LHCN-M2 (cell line): ENCODE data around the gene HSF5. TPM values are rescaled to one million over a fixed set of nuclear protein-coding genes. Genes with fewer than 3 reads are reported as not detected.
"Not testable (repeated sequence)": the region's sequence is repeated elsewhere in the genome, so short reads cannot be mapped to it uniquely, and the experiment has no call there.

Experiments used
- DNase-seq: peaks from one replicate; pipeline ENCODE4 v3.0.0-alpha.2; 2012; ENCODE audit warnings: low read depth
- total RNA-seq: library from RNA; depleted of rRNA; stranded (reverse); fragments of >200 nt; gene quantifications from 2 replicates; pipeline ENCODE4 v1.2.3, GENCODE V29; 2014

Gene HSF5
- total RNA-seq, 1 experiment from 2014 or later = not detected

DNA sequence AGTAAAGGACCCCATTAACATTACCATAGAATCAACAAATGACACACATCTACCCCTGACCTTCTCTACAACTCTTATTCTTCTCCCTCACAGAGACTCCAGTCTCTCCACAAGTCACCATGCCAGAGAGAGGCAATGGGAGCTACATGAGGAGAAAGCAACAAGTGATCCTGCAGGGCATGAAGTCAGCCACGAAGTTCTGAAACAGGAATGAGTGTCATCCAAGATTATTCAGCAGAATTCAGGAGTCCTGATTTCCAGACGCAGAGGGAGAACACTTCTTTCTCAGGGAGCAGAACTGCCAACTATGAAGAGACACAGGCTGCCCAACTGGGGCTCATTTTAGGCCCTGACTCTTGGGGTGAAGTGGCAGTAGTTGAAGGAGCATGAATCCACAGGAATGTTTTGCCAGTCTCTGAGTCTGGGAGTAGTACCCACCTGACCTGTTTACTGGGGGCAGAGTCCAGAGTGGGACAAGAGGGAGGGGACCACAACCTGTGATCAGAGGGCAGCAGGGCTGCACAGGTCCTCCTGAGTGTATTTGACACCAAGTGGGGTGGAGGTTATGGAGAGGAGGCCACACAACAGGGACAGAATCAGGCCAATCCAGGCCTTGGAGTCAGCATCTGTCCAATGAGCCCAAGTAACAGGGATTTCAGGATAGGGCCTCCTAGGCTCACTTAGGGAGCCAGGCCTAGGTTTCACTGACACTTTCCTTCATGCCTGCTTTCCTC, 28.6 kb upstream of the HSF5 start:
- DNase-seq = no peak

DNA sequence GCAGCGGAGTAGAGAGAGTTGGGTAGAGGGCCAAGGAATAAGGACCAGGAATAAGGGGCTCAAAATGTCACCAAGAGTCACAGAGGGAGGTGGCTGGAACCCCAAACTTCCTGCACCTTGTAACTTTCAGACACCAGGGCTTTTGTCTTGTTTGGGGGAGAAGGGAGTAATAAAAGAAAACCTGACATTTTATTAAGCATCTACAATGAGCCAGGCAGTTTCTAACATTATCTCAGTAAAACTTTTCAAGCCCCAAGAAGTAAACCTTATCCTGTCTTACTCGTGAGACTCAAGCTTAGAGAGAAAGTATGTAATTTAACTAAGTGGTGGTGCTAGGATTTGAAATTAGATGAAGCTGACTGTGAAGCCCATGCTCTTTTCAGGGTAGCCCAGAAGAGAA, 27.1 kb upstream of the HSF5 start:
- no peak for DNase-seq

DNA sequence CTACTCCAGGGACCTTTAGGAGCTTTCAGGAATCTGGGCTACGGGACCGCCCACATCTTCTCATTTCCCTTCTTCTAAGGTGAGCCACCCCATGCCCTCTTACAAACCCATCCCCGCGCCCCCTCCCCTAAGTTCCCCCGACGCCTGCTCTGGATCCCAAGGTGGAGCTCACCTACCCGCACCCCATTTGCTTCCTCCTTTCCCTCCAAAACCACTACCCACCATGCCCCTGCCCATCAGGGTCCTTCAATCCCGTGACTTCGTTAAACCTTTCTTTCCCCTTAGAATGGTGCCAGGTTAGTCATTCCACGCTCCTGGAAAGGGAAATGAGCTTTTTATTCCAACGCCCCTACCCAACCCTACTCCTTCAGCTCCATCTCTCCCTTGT, 26.6 kb upstream of the HSF5 start:
- DNase-seq = no peak

DNA sequence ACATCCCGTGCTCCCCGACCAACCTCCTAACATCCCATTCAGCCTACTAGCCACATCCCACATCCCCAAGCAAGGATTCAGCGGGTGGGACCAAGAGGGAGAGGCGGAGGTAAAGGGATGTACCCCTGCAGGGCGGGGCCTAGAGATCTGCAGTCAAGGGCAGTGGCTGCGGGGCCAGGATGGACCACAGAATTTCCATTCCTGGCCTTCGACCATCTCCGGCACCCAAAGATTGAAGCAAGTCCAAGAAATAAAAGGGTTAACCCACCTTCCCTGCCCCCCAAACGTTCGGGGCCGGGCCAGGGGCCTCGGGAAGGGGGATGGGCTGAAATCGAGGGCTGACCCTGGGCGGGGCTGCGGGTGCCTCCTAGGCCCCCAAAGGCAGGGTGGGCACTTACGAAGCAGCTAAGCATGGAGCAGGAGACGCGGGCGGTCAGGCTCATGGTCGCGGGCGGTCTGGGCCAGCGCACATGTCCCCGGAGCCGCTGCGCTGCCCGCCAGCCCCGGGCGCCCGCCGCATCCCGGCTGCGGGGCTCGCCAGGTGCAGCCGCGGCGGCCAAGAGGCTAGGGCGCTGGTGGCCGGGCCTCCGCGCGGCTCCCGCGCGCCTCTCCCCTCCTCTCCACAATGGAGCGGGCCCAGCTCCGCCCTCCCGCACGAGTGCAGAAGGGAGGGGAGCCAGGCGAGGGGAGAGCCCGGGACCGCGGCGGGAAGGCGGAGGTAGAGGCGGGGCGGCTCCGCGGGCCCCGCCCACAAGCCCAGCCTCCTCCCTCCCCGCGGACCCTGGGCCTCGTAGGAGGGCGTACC, 26.0 kb upstream of the HSF5 start, which contains the start of gene MTMR4:
Gene MTMR4 (minus strand): TSS at position 674 of the 805 bp plus-strand sequence. CDS start 231 bp downstream, at position 443.
- peak; percentile 60 for DNase-seq

DNA sequence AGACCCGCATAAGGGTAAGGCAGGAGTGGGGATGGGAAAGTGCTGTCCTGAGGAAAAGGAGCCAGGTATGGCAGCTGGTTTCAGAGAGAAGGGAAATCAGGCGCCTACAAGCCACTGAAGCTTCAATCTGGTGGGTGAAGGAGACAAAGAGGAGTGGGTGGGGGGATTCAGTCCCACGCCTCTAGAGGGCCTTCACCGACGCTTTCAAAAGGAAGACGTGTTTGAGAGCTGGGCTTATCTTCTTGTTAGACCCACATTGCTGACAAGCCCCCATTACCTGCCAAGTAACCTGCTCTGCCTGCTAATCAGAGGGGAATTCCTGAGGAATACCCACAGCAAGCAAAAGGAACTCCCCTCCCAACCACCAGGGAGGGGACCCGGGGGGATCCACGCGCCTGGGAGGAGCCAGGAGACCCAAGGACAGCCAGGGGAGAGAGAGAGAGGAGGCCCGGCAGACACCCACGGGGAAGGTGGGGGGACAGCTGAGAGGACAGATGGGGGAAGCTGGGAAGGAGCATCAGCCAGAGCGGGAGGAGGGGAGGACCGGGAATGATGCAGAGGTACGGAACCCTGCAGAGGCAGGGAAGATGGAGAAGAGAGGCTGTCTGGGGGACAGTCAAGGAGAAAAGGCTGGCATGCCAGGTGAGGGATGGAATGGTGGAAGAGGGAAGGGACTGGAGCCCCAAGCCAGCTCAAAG, 25.2 kb upstream of the HSF5 start:
- DNase-seq = no peak

DNA sequence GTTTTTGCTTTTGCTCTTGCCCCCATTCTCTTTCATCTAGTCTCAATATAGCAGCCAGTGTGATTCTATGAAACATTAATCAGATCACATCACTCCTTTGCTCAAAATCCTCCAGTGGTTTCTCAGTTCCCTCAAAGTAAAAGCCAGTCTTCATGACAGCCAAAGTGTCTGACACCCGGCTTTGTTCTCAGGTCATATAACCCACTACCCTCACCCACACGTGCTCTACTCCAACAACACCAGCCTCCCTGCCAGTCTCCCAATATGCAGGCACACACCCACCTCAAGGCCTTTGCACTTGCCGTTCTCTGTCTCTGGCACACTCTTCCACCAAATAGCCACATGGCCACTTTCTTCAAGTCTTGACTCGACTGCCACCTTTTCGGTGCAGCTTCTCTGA, 21.9 kb upstream of the HSF5 start:
- DNase-seq = no peak

DNA sequence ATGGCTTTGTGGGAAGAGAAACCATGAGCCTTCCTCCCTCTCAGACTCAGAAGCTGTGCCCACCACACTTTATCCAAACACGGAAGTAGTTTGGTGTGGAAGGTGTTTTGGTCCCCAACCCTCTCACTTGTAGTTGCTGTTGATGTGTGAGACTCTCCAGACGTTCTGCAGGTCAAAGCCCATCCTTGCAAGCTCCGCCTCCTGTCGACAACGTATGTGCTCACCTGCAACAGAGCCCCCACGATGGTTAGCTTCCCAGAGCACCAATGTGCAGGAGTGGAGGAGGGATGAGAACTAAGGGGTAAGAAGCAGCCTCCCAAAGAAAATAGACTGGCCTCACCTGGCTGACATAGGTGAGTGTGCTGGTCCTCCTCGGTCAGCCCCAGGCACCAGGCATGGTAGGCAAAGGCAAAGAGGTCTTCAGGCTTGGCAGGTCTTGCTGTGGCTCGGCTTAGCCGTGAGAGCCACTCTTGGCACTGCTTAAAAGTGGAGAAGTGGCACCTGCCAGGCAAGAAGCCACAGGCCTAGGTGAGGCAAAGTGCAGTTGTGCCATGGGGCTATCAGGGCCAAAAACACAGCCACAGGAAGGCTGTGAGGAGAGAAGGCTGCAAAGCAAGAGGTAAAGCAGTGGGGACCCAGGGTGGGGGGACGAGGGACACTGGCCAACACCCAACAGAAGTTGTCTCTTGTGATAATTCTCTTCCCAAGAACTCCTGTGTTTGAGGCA, 20.3 kb upstream of the HSF5 start:
- no peak for DNase-seq

DNA sequence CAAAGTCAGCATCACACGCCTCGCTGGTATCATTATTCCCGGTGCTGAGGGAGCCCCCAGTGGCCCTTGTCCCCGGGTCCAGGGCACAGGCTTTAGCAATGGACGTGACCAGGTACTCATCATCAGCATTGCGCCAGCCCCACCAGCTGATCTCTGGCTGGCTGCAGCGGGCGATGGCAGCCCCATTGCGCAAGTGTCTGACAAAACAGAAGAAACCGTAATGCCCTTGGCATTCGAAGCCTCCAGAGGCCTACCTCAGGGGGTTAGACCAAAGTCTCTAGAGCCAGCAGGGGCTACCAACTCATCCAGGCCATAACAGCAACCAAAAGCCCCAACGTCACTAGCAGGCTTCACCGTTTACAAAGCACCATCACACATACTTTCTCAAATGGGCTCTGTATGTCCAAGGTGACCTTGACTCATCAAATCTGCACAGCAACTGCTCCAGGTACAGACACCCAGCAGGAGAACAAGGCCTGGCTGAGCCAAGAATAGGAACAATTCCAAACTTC, 19.0 kb upstream of the HSF5 start:
- DNase-seq = no peak

DNA sequence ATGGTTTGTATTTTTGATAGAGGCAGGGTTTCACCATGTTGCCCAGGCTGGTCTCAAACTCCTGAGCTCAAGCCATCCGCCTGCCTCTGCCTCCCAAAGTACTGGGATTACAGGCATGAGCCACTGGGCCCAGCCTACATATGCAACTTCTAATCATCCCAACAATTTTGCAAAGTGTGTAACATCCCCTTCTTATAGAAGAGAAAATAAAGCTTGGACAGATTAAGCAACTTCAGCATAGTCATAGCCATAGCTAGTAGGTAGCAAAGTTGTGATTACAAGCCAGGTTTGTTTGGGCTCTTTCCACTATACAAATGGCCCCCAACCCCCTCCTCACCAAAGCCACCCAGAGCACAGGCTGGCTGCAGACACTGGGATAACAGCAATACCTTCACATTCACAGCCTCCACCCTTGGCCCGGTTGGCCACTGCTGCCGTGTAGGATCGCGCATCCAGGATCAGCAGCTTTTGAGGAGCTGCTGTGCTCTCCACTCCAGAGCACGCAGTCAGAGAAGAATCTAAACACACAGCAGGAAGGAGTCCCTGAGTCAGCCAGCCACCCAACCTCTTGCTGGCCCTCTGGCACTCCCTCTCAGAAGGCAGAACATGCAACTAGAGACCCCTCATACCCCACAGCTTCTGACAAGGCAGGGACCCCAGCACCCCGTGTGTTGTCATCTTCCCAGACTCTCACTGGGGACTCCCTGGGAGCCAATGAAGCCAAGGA, 18.3 kb upstream of the HSF5 start:
- DNase-seq = no peak

DNA sequence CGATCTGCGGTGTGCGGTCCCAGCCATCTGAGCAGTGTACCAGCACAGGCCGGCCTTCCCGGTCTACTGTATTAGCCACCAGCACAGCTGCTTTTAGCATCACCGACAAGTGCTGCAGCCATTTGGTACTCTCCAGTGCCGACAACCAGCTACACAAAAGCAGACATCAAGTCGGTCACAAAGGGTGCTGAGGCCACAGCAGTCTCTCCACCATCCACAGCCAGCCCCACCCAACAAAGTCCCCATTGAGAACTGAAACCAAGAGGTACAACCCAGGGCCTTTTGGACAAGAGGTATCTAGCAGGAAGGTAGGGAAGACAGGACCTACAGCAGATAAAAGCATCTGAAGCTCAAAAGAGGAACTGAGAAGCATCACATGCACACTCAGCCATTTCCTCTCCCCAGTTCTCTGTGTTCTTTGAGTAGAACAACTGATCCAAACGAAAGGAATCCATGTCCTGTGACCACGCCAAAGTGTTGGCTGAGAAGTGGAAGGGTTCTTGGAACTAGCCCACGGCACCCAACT, 16.7 kb upstream of the HSF5 start:
- DNase-seq = no peak

DNA sequence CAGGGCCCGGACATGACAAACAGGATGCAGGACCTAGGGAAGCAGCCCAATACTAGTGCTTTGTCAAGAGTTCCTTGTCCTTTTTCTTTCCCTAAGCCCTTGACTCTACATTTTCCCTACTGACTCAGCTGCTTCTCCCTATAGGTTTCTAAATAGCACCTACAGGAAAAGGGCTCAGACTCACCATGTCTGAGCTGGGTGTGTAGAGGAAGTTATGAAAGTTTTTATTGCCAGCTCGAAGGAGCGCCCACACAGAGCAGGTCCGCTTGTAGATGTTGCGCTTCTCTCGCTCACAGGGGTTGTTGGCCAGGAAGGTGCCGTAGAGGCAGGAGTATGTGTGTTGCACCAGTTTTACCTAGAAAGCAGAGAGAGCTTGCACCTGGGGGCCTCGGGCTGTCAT, 15.7 kb upstream of the HSF5 start:
- no peak for DNase-seq

DNA sequence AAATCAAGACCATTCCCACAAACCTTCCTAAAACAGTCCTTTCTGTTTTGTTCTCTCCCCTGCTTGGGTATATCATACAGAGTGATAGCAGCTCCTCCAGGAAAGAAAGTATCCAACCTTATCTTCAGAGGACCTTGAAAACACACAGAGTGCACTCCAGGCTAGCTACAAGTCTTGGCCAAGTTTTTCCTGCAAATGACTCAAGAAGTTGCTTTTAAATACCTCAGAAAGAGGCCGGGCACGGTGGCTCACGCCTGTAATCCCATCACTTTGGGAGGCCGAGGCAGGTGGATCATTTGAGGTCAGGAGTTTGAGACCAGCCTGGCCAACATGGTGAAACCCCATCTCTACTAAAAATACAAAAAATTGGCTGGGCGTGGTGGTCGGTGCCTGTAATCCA, 14.9 kb upstream of the HSF5 start:
- DNase-seq = not testable (repeated sequence)

DNA sequence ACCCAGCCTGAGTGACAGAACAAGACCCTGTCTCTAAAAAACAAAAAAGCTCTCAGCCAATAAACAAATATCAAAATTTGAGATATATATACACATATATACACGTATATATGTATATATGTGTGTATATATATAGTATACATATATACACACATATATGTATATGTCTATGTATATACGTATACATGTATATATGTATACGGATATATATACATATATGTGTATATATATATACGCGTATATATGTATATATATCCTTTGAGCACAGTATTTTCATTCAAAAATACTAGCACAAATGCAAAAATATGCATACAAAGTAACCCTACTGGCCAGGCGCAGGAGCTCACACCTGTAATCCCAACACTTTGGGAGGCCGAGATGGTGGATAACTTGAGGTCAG, 13.2 kb upstream of the HSF5 start:
- DNase-seq = no peak

DNA sequence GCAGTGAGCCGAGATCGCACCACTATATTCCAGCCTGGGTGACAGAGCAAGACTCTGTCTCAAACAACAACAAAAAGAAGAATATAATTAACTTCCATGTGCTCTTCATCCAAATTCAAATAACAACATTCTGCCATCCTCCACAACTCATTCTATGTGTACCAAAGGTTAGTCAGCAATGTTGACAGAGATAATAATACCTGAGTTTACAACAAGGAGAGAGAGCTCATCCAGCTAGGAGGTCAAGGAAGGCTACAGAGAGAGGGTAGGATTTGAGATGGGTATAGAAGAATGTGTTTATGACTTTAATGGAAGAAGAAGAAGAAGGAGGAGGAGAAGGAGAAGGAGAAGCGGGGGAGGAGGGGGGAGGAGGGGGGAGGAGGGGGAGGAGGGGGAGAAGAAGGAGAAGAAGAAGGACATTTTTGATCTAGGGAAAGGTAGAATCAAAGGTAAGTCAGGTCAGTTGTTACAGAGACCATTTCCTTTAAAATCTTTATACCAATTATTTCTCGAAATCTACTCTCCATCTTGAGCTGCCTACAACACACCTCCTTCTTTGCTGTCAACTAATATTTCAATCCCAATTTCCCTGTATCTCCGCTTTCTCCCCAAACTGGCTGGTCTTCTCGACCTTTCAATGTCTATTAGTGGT, 10.1 kb upstream of the HSF5 start:
- no peak for DNase-seq

DNA sequence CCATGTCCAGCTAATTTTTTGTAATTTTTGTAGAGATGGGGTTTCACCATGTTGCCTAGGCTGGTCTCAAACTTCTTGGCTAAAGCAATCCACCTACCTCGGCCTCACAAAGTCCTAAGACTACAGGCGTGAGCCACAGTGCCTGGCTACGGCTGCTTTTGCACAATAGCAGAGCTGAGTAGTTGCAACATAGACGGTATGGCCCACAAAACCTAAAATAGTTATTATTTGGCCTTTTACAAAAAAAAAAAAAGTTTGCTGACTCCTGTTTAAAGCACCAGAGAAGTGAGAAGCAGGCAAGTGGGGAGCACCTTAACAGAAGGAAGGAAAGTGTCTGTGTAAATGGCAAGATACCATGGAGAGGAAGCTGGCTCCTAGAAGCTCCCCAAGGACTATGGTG, 5.3 kb upstream of the HSF5 start:
- DNase-seq = no peak

DNA sequence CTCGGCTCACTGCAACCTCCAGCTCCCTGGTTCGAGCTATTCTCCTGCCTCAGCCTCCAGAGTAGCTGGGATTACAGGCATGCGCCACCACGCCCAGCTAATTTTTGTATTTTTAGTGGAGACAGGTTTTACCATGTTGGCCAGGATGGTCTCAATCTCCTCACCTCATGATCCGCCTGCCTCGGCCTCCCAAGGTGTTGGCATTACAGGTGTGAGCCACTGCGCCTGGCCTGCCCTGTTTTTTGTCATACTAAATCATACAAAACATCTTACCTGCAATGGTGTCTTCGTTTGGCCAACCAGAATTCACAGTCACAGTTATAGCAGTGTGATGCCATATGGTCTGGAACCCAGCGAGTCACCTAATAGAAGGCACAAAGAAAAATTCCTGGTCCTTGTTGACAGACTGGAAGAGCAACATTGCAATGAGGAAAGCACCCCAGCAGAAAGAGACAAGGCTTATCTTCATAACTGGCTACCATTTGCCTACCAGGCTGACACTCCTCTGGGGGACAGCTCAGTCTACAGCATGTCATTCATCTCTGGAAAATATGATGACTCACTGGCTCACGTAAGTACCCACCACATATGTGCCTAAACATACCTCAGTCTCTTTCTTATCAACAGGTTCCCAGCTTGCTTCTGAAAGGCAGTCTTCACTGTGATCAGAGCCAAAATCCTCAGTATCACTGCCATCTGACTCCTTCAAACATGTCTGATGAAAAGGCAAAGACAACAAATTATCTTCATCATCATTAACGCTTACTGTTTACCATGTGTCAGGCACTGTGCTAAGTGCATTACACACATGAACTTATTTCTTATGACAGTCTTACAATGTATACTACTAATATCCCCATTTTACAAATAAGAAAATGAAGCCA, 4.3 kb upstream of the HSF5 start:
- DNase-seq = no peak

DNA sequence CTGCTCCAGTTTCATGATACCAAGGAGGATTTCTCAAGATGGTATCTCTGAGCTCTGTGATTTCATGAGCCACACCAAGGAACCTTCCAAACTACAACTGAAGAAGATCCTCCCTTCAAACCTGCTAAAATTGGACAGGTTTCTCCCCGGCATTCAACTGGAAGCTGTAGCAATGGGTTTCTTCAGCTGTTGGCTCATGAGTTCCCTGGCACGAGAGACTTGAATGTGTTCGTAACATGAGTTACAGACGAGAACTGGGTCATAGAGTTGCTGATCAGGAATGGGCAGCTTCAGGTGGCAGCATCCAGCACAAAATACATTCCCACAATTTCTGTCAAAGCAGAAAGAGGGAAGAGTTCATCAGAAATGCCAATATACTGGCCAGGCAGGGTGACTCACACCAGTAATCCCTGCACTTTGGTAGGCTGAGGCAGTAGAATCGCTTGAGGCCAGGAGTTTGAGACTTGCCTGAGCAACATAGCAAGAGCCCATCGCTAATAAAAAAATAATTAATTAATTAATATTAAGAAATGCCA, 3.4 kb upstream of the HSF5 start:
- DNase-seq = no peak

DNA sequence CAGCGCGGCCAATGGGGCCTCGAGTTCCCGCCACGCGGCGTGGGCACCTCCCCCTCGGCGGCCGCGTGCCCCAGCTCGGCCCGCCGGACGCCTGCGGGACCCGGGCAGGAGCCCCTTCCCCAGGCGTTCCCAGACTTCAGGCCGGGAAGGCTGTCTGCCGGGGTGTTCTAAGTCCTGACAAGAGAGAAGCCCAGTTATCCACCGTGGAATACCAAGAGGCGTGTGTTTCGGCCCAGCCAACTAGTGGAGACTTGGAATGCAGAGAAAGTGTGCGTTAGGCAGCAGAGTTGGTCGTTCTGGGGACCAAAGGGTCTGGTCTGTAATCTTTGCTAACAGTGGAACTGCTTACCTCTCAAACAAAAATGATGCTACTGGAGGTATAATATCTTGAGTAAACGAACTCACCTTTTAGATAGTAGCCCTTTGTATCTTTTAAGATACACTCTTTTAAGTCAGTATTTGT, 251 bp upstream of the HSF5 start:
- DNase-seq = no peak

DNA sequence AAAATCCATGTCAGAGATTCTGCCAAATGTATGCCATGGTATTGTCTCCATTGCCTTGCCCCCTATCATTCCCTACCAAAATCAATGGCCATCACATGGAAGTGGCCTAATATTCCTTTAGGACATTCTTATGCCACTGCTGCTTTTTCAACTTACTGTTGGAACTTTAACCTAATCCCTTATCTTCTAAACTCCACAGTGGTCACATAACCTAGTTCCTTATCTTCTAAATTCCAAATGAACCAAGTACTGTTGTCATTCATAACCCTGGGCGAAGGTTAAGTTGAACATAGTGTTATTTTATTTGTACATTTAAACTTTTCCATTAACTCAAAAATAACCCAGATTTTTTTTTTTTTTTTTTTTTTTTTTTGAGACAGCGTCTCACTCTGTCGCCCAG, 3.6 kb downstream of the HSF5 start:
- no peak for DNase-seq
